ENCODE results near the gene TAF11L10.

DNA sequence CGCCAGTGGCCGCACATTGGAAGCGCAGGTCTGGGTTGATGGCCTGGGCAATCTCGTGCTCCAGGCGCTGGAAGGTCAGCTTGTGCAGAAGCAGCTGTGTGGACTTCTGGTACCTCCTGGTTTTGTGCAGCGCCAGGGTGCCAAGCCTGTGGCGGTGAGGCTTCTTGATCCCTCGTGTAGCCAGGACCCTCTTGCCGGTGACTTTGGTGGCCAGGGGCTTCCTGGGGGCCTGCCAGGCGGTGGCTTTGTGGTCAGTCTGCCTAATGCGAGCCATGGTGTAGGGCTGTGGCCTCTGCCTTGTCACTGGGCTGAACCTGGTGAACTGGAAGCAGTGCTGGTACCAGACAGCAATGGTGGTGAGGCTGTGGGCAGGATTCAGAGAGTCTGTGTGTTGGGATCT, 28.1 kb upstream of the TAF11L10 start:
- TF ChIP-seq, protein P1, sequence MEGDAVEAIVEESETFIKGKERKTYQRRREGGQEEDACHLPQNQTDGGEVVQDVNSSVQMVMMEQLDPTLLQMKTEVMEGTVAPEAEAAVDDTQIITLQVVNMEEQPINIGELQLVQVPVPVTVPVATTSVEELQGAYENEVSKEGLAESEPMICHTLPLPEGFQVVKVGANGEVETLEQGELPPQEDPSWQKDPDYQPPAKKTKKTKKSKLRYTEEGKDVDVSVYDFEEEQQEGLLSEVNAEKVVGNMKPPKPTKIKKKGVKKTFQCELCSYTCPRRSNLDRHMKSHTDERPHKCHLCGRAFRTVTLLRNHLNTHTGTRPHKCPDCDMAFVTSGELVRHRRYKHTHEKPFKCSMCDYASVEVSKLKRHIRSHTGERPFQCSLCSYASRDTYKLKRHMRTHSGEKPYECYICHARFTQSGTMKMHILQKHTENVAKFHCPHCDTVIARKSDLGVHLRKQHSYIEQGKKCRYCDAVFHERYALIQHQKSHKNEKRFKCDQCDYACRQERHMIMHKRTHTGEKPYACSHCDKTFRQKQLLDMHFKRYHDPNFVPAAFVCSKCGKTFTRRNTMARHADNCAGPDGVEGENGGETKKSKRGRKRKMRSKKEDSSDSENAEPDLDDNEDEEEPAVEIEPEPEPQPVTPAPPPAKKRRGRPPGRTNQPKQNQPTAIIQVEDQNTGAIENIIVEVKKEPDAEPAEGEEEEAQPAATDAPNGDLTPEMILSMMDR (optimal IDR thresholded peaks at IDR 0.05 in 1 of 3, IDR thresholded peaks at IDR 0.05 in 1 of 3, conservative IDR thresholded peaks at IDR 0.05 in 1 of 3; ENCODE audit: extremely low read depth in 1 of 3, insufficient read depth in 2 of 3, low read length in 3 of 3): no peak
- TF ChIP-seq EZH2 (IDR thresholded peaks at IDR 0.05; ENCODE audit: low read length): no peak

All from keratinocyte (primary cell).